Gastrocnemius medialis (tissue), 4 donors: ENCODE measurements around the gene DAB2IP. TPM values are rescaled to one million over a fixed set of nuclear protein-coding genes. Genes with fewer than 3 reads are reported as not detected.

ENCODE experiments used
- ATAC-seq, 2 donors: fragments of 150-250 bp; one replicate each; pipeline ENCODE4 v1.9.1; 2016
- DNase-seq, 2 donors: peaks; one replicate each; pipeline ENCODE4 v3.0.0-alpha.2; 2019
- H3K27ac ChIP-seq, 4 donors: fragments of 200-600 bp; sonication (generic); 1 replicate in 1 of 4; 2 replicates in 3 of 4; pipeline ENCODE4 v1.5.1; 2016 to 2018; ENCODE audit warnings: mild to moderate bottlenecking in 2 of 4, moderate library complexity in 1 of 4
- H3K27me3 ChIP-seq, 3 donors: fragments of 200-600 bp; sonication (generic) in 2 of 3; 1 replicate in 1 of 3; 2 replicates in 2 of 3; pipeline versions ENCODE4 v1.5.1 to v1.6.0; 2016 to 2019; ENCODE audit warnings: mild to moderate bottlenecking in 1 of 3, moderate library complexity in 1 of 3
- H3K36me3 ChIP-seq, 2 donors: fragments of 200-600 bp; sonication (generic) in 1 of 2; one replicate each; pipeline ENCODE4 v1.5.1; 2017 to 2018
- H3K4me1 ChIP-seq, 2 donors: fragments of 200-600 bp; sonication (generic) in 1 of 2; one replicate each; pipeline ENCODE4 v1.5.1; 2016 to 2017; ENCODE audit warnings: mild to moderate bottlenecking in 2 of 2
- H3K4me3 ChIP-seq, 4 donors: fragments of 200-600 bp; sonication (generic) in 3 of 4; 1 replicate in 1 of 4; 2 replicates in 3 of 4; pipeline ENCODE4 v1.5.1; 2016 to 2019; ENCODE audit warnings: mild to moderate bottlenecking in 2 of 4
- H3K9me3 ChIP-seq, 3 donors: fragments of 200-600 bp; sonication (generic) in 2 of 3; 1 replicate in 1 of 3; 2 replicates in 2 of 3; pipeline ENCODE4 v1.5.1; 2016 to 2019
- POLR2A ChIP-seq, 2 donors: fragments of 450-650 bp; IDR thresholded peaks; one replicate each; pipeline ENCODE4 v1.6.1; 2017; ENCODE audit warnings: antibody characterized with exemption in 2 of 2, mild to moderate bottlenecking in 2 of 2, moderate library complexity in 2 of 2
- in situ Hi-C, 4 donors: fragments of 200-750 bp; cut with MboI; loops; one replicate each; pipeline versions ENCODE4 v1.15.0 to v1.8.0; 2017; ENCODE audit warnings: low sequenced_read_pairs in 4 of 4
- intact Hi-C: fragments of 100-400 bp; cut with DNase I; formaldehyde crosslinking; loops from one replicate; pipeline ENCODE4 v1.15.1; 2023; ENCODE audit warnings: low total_unique reads
- total RNA-seq, 4 donors: library from RNA; depleted of rRNA; stranded (reverse); fragments of >200 nt; gene quantifications; one replicate each; pipeline versions ENCODE4 v1.1.0 to v1.2.3, GENCODE V29; 2016
- TF ChIP-seq, protein P1 (sequence below), 5 experiments: fragments of 450-650 bp in 3 of 5; fragments of 200-600 bp in 2 of 5; sonication (generic) in 2 of 5; IDR thresholded peaks in 4 of 5; conservative IDR thresholded peaks in 1 of 5; 1 replicate in 4 of 5; 2 replicates in 1 of 5; pipeline ENCODE4 v1.5.1; 2016 to 2019; ENCODE audit warnings: antibody characterized with exemption in 5 of 5, mild to moderate bottlenecking in 3 of 5, moderate library complexity in 3 of 5

Gene DAB2IP
- total RNA-seq, 4 donors from 2014 or later: 22.7 to 68.2 (median 37.4) TPM

DNA sequence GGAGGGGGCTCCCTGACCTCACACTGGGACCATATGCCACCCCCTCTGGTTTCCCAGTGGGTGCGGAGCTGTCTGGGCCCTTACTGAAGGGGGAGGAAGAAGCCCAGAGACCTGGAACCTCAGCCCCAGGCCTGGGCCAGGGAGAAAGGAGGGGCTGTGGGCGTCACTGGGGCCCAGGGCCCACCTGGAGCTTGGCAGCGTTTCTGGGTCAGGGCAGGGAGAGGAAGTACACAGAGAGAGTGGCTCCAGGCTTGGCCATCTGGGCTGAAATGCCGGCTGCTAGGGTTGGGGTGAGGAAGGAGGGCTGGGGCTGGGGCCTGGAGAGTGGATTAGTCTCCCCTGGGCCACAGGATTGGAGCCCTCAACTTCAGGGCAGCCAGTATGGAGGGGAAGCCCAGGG, 6.4 kb upstream of the DAB2IP start:
- Histone ChIP-seq H3K4me1 (peaks cover 33 to 42% of the 10 kb centered on the region in 2 donors), H3K36me3 (no peaks in the 10 kb centered on the region), H3K27ac (peak overlapping the region; percentile 16 to 60 (median 48)), H3K4me3 (no peak overlapping the region), H3K27me3 (no peaks in the 10 kb centered on the region), H3K9me3 (no peaks in the 10 kb centered on the region)
- ATAC-seq (no peak), DNase-seq (no peak)
- intact Hi-C loops: no loop called here
- in situ Hi-C loops: no loop called here
- TF ChIP-seq, protein P1, sequence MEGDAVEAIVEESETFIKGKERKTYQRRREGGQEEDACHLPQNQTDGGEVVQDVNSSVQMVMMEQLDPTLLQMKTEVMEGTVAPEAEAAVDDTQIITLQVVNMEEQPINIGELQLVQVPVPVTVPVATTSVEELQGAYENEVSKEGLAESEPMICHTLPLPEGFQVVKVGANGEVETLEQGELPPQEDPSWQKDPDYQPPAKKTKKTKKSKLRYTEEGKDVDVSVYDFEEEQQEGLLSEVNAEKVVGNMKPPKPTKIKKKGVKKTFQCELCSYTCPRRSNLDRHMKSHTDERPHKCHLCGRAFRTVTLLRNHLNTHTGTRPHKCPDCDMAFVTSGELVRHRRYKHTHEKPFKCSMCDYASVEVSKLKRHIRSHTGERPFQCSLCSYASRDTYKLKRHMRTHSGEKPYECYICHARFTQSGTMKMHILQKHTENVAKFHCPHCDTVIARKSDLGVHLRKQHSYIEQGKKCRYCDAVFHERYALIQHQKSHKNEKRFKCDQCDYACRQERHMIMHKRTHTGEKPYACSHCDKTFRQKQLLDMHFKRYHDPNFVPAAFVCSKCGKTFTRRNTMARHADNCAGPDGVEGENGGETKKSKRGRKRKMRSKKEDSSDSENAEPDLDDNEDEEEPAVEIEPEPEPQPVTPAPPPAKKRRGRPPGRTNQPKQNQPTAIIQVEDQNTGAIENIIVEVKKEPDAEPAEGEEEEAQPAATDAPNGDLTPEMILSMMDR (IDR thresholded peaks at IDR 0.05 in 4 of 5, conservative IDR thresholded peaks at IDR 0.05 in 1 of 5): no peak
- TF ChIP-seq POLR2A (IDR thresholded peaks at IDR 0.05): no peak

DNA sequence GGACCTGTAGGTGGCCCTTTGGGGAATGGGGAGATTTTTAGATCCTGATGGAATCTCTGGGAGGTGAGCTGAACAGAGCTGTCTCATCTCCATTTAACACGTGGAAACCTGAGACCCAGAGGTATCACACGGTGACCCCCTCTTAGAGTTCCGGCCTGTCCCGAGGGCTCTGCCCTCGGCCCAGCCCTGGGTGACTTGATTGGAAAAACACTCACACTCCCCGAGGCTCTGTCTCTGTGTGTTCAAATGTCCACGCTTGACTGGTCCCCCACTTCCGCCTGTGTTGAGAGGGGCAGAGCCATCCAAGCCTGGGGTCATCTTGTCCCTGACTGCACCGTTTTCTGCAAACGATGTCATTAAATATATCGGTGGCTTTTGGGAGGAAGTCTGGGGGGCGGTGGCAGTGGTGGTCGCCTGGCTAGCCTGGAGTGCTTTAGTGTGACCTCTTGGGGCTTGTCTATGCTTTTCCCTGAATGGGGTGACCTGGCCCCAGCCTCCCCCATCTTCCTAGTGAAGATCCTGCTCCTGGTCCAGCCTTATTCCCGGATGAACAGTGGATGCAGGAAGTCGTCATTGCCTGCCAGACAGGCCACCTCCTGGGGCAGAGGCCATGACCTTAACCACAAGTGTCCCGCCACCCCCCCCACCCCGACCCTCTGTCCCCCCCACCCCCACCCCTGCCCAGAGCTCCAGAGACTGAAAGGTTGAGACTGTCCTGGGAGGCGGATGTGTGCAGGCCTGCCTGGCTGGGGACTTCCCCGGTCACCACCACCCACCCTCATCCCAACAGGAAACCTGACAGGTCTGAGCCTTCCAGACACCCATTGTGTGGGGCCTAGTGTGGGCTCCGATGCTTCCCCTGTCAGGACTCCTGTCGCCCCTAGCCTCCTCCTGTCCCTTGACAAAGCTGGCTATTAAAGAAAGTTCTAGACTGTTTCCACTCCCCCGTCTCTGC, 5.3 kb upstream of the DAB2IP start:
- TF ChIP-seq, protein P1 (IDR thresholded peaks at IDR 0.05 in 4 of 5, conservative IDR thresholded peaks at IDR 0.05 in 1 of 5): no peak
- TF ChIP-seq POLR2A (IDR thresholded peaks at IDR 0.05): no peak
- no peaks in the 10 kb centered on the region for H3K9me3 ChIP-seq
- DNase-seq: no peak
- no peak overlapping the region for H3K4me3 ChIP-seq
- H3K27me3 ChIP-seq: no peaks in the 10 kb centered on the region
- peak overlapping the region; percentile 36 to 60 (median 50) for H3K27ac ChIP-seq
- H3K36me3 ChIP-seq: no peaks in the 10 kb centered on the region
- in situ Hi-C loops: no loop called here
- no peak for ATAC-seq
- peaks cover 32 to 45% of the 10 kb centered on the region in 2 donors for H3K4me1 ChIP-seq
- intact Hi-C loops: no loop called here

DNA sequence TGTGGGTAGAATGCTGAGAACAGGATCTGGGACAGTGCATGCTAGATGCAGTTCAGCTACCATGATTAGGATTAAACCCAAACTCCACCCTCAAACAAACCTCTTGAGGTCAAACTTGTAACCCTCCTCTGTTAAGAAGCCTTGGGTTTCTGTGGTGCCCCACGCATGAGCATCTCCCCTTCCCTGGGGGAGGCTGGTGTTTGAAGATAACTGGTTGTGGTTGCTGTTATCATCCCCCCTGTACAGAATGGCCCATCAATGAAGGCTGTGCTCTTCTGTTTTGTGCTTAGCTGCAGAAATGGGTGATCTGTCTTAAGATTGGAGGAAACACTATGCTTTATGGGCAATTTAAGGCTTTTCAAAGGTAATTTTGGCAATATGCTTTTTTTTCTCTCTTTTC, 4.4 kb upstream of the DAB2IP start:
- in situ Hi-C loops (no loop called here), intact Hi-C loops (no loop called here)
- Histone ChIP-seq H3K4me1 (peaks cover 29 to 49% of the 10 kb centered on the region in 2 donors), H3K4me3 (no peak overlapping the region), H3K9me3 (no peaks in the 10 kb centered on the region), H3K27me3 (no peaks in the 10 kb centered on the region), H3K36me3 (no peaks in the 10 kb centered on the region), H3K27ac (peak overlapping the region; percentile 36 to 60 (median 47))
- ATAC-seq: no peak
- TF ChIP-seq POLR2A (IDR thresholded peaks at IDR 0.05): no peak
- TF ChIP-seq, protein P1 (IDR thresholded peaks at IDR 0.05 in 4 of 5, conservative IDR thresholded peaks at IDR 0.05 in 1 of 5): no peak
- DNase-seq: no peak

DNA sequence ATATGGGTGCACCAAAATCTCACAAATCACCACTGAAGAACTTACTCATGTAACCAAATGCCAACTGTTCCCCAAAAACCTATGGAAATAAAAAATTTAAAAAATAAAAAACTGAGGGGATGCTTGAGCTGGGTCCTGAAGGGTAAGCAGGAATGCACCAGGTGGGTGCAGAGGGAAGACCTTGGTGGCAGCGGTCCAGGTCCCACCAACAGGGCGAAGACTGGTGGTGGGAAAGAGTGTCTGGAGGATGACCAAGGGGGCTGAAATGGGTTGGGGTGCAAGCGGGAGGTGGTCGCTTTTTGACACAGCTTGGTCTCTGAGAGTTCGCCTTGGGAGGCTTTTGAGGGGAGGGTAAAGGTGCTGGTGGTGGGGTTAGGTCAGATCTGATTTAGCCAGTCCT, 3.3 kb upstream of the DAB2IP start:
- ATAC-seq (no peak), DNase-seq (no peak)
- TF ChIP-seq POLR2A (IDR thresholded peaks at IDR 0.05): no peak
- TF ChIP-seq, protein P1 (IDR thresholded peaks at IDR 0.05 in 4 of 5, conservative IDR thresholded peaks at IDR 0.05 in 1 of 5): no peak
- Histone ChIP-seq H3K27me3 (no peaks in the 10 kb centered on the region), H3K4me3 (no peak overlapping the region), H3K36me3 (no peaks in the 10 kb centered on the region), H3K27ac (no peak overlapping the region), H3K4me1 (peaks cover 40 to 56% of the 10 kb centered on the region in 2 donors), H3K9me3 (no peaks in the 10 kb centered on the region)
- in situ Hi-C loops (no loop called here), intact Hi-C loops (no loop called here)
